Left hindlimb (tissue), 1 donor: ENCODE data around the gene DNAJB9.
"Not testable (repeated sequence)": the region's sequence is repeated elsewhere in the genome, so short reads cannot be mapped to it uniquely, and the experiment has no call there.

Source experiments
- DNase-seq: peaks from one replicate; pipeline ENCODE4 v3.0.0-alpha.2; 2018

The DNAJB9 gene

DNA sequence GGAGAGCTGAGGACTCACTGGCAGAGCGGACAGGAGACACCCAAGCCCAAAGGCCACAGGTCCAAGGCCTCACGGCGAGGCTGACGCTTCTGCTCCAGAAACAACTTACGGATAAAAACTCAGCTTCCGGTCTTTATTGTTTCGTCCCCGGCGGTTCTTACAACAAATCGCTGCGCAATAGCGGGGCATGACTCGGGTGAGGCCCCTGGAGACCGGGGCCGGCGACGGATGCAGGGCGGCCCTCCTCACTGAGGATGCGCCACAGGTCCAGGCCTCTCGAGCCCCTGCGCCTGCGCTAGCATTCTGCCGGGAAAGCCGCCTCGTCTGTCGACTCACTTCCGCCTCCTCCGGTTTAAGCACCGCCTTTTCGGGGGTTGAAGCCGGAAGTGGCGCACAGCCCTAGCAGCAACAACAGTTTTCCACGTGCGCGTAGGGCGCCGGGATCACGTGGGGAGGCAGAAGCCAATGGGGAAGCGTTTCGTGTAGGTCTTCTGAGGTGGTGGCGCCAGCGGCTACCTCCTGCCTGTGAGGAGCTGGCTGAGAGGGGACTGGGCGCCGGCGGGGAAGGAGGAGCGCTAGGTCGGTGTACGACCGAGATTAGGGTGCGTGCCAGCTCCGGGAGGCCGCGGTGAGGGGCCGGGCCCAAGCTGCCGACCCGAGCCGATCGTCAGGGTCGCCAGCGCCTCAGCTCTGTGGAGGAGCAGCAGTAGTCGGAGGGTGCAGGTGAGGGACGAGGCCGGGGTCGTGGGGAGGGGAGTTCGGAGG is at the start of gene DNAJB9, which contains the start of gene THAP5:
Gene DNAJB9 (plus strand): TSS at position 494 of the 765 bp plus-strand sequence. CDS start 1,853 bp downstream, outside the sequence.
Gene THAP5 (minus strand): TSS at position 326 of the 765 bp plus-strand sequence. CDS start 137 bp downstream, at position 189.
- peak; percentile 100 for DNase-seq

DNA sequence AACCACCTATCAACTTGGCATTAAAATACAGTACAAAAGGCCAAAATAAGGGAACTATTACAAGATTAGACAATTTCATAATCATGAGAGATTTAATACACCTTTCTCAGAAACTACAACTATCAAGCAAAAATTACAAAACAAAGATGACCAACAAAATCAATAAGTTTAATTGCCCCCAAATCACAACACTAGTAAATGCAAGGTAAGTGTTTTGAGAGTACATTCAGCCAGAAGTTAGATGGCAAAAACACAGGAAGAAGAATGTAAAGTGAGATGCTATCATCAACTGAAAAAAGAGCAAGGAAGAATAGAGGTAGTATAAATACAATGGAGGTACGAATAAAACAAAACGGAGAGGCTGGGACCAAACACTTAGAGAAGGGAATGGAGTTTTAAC is 46.9 kb upstream of the DNAJB9 start:
- DNase-seq: no peak

GRCh38 chr7:108525327-108525984 is 44.2 kb upstream of the DNAJB9 start:
- DNase-seq: no peak

DNA sequence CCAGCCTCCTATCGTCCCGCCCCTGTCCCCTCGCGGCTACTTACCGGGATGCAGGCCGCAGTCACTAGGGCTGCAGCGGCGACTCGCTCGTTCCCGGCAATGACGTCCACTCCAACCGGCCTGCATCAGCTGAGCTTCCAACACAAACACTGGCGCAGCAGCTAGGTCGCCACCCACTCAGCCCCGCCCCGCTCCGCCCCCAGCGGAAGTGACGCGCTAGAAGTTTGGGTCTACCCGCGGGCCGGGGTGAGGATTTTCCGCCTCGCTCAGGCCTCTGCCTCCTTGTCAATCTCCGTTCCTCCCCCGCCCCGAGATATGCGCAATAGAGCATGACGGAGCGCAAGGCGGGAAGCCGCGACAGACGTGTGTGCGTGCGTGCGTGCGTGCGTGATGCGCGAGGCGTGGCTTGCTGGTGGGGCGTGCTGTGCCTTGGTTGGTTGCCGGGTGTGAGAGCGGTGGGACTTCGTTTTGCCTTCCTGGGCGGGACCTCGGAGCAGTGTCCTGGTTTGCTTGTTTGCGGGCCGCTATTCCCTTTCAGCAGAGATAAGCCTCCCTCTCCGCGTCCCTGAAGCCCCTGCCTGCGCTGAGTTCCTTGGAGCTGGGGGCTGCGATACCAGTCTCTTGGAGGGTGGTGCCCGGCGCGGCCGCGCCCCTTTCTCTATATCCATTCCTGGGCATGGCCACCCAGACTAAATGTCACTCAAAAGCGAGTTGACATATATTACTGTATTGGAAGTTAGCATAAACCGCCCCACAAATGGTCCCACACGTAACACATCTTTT is 43.5 kb upstream of the DNAJB9 start, which contains the start of gene PNPLA8:
Gene PNPLA8 (minus strand): TSS at position 151 of the 783 bp plus-strand sequence. CDS start 10,644 bp downstream, outside the sequence.
- peak; percentile 100 for DNase-seq

DNA sequence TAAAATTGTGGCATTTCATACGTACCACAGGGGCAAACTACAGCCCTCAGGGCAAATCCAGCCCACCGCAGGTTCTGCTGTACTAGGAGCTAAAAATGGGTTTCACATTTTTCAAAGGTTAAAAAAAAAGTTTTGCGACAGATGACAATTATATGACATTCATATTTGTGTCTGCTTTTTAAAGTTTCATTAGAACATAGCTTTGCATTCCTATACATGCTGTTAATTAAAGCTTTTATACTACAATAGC is 43.0 kb upstream of the DNAJB9 start:
- no peak for DNase-seq

DNA sequence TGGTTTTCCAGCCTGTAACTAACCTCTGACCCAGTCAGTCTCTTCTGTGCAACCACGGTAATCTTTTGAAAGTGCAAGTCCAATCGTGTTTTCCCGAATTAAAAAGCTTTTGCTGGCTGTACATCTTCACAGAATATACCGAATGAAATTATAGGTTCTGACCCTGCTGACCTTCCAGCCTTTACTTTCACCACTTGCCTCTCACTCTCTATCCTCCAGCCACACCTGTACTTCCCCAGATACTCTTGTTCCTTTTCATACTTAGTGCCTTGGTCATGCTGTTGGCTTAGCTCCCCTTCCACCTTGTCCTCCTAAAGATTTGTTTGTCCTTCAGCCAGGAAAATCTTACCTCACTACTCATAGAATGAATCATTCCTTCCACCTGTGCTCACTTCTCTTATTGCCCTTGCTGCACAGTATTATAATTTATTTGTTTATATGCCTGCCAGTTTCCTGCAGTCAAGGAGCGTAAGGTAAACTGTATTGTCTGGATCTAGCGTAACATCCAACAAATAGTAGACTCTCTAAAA is 41.4 kb upstream of the DNAJB9 start:
- DNase-seq: no peak

- DNase-seq: no peak
Observed at GRCh38 chr7:108529341-108529740, 40.3 kb upstream of the DNAJB9 start.

DNA sequence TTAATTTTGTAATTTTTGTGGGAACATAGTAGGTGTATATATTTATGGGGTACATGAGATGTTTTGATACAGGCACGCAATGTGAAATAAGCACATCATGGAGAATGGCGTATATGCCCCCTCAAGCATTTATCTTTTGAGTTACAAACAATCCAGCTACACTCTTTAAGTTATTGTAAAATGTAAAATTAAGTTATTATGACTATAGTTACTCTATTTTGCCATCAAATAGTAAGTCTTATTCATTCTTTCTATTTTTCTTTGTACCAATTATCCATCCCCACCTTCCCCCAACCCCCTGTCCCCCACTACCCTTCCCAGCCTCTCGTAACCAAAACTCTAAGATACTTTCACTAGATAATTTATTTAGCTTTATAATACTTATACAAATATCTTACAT is 36.0 kb upstream of the DNAJB9 start:
- DNase-seq: no peak

DNA sequence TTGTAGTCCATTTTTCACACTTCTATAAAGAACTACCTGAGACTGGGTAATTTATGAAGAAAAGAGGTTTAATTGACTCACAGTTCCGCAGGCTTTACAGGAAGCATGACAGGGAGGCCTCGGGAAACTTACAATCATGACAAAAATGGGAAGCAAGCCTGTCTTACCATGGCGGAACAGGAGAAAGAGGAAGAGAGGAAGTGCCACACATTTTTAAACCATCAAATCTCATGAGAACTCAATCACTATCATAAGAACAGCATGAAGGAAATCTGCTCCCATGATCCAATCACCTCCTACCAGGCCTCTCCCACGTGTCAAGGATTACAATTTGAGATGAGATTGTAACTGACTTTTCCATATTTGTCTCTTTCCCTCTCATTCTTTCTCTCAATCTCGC is 34.4 kb upstream of the DNAJB9 start:
- no peak for DNase-seq

- no peak for DNase-seq
Observed at GRCh38 chr7:108535744-108536143, 33.9 kb upstream of the DNAJB9 start.

GRCh38 chr7:108537229-108537628 is 32.4 kb upstream of the DNAJB9 start:
- no peak for DNase-seq

DNA sequence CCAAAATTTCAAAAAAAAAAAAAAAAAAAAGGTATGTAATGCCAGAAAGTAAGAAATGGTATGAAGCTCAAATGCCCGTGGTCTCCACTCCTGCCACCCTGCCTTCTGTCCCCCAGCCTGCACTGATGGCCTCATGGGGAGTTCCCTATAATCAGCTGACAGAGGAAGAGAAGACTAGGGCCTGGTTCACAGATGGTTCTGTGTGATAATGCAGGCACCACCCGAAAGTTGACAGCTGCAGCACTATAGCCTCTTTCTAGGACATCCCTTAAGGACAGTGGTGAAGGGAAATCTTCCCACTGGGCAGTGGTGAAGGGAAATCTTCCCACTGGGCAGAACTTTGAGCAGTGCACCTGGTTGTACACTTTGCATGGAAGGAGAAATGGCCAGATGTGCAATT is 31.4 kb upstream of the DNAJB9 start:
- not testable (repeated sequence) for DNase-seq

GRCh38 chr7:108538685-108539084 is 31.0 kb upstream of the DNAJB9 start:
- DNase-seq: not testable (repeated sequence)

DNA sequence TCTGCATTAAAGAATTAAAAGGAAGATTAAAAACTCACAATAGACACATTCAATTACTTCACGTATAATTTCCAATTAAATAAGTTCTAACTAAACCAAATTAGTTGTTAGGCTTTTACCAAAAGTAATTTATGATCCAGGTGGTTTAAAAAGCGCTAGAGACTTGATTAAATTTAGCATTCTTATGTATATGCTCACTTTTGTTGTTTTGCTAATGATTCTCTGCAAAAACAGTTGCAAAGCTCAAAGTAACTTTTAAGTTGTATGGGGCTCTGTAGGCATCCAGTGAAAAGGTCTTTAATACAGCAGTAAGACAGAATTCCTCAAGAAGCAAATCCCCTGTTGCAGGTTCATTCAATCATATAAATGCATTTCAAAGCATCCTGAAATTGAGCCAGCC is 28.2 kb upstream of the DNAJB9 start:
- no peak for DNase-seq

DNA sequence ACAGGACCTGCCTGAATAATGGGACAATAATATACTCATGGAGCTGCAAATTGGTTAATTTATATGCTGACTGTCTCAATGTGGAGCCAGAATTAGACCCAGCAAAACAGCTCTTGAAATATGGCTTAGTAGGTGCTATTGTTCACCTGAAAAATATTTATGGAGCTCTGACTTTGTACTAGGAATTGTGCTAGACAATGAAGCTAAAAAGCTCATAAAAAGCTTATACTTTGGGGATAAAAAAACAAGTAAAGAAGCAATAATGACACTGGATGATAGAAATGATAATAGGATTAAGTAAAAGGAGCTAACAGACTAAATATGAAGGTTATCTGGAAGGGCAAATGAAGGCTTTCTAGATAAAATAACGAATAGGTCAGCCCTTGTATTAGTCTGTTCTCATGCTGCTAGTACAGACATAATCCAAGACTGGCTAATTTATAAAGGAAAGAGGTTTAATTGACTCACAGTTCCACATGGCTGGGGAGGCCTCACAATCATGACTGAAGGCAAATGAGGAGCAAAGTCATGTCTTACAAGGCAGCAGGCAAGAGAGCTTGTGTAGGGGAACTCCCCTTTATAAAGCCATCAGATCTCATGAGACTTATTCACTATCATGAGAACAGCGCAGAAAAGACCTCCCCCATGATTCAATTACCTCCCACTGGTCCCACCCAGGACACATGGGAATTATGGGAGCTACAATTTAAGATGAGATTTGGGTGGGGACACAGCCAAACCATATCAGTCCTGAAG is 21.4 kb upstream of the DNAJB9 start:
- DNase-seq: not testable (repeated sequence)

- not testable (repeated sequence) for DNase-seq
Observed at GRCh38 chr7:108556665-108557064, 13.0 kb upstream of the DNAJB9 start.

DNA sequence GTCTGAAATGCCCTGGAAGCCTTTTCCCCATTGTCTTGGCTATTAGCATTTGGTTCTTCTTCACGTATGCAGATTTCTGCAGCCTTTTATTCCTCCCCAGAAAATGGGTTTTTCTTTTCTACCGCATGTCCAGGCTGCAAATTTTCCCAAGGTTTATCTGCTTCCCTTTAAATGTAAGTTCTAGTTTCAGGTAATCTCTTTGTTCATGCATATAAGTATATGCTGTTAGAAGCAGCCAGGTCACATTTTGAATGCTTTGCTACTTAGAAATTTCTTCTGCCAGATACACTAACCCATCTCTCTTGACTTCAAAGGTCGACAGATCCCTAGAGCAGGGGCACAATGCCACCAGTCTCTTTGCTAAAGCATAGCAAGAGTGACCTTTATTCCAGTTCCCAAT is 12.5 kb upstream of the DNAJB9 start:
- no peak for DNase-seq

- DNase-seq: no peak
Observed at GRCh38 chr7:108557617-108558016, 12.1 kb upstream of the DNAJB9 start.

DNA sequence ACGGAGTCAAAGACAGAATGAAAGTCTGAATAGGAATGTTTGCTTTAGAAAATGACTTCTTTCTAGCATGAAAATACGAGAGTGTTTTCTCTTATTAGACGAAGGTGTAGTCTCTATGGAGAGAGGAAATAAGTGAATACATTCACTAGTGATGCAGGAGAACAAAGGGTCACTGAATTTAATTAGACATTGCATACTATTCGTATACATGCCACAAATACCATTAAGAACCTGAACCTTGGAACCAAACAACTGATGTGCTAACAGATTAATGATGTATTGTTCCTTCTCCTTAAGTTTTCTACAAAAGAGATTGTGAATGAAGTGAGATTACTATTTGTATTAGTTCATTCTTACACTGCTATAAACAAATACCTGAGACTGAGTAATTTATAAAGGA is 10.4 kb upstream of the DNAJB9 start:
- DNase-seq: no peak

- DNase-seq: no peak
Observed at GRCh38 chr7:108561047-108561619, 8.5 kb upstream of the DNAJB9 start.

GRCh38 chr7:108565987-108566386 is 3.7 kb upstream of the DNAJB9 start:
- DNase-seq: no peak

DNA sequence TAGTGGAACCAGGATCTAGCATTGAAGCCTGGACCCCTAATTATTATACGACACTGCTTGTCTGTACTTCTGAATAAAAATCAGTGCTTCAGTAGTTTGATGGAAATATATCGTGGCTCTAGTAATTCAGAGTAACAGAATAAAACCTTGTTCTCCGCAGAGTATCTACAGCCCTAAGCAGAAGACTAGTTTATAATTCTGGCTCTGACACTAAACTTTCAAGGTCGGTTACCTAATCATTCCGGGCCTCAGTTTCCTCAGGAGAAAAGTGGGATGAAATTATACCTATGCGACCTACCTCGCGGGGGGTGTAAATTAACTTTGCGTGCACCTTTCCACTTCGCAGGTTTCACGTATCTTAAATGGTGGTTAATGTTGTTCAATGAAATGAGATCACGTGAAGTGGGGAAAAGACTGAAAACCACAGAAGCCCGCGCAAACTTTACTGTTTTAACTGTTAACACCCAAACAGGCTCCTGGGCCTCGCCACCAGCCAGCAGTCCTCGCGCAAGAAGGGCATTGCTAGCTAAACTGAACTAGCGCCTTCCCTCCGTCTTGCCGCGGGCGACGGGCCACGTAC is 783 bp upstream of the DNAJB9 start:
- DNase-seq: no peak
